ENCODE data around the gene PRUNE2.

PRUNE2 gene

DNA sequence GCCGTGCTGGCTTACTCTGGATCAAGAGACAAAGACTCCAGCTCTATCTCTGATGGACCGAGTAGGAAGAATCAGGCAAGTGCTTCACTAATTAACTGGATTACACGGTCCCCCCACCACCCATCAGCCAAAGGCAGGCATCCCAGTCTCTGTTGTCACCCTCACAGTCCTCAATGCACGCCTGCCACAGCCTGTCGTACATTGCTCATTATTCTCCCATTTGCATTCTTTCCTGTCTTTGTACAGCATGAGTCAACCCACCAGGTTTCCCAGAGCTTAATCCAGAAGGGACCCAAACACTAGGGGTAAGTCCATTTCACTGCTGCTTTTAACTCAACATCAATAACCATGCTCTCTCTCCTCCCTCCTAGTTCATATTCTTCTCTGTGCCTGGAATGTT, 97.3 kb downstream of the PRUNE2 start:
- Histone ChIP-seq H4K91ac (ENCODE audit: low read length) (no peak overlapping the region), H2AK5ac (ENCODE audit: low read length, severe bottlenecking) (no peak overlapping the region), H3K18ac (ENCODE audit: low read depth in 1 of 2, low read length in 2 of 2) (no peak overlapping the region), H3K14ac (ENCODE audit: low read length in 2 of 2) (no peak overlapping the region), H2BK5ac (ENCODE audit: low read depth, low read length, poor library complexity, severe bottlenecking) (no peak overlapping the region), H2AFZ (ENCODE audit: low read depth, low read length) (no peak overlapping the region), H3K4ac (ENCODE audit: low read depth in 1 of 2, low read length in 2 of 2) (no peak overlapping the region), H3K4me2 (ENCODE audit: low read length, poor library complexity, severe bottlenecking) (no peak overlapping the region), H2BK15ac (ENCODE audit: low read depth, poor library complexity, severe bottlenecking) (no peak overlapping the region), H3K9ac (ENCODE audit: low read length) (no peak overlapping the region), H2BK120ac (ENCODE audit: low read depth, low read length) (no peak overlapping the region), H3K36me3 (ENCODE audit: control insufficient read depth in 1 of 2, insufficient read depth in 2 of 2, low read depth in 1 of 2, low read length in 2 of 2) (peaks cover 0 to 17% of the 10 kb centered on the region in 2 experiments), H3K79me1 (replicated peaks; ENCODE audit: low read length, poor library complexity, severe bottlenecking) (no peaks in the 10 kb centered on the region), H3K27me3 (ENCODE audit: control insufficient read depth in 1 of 2, insufficient read depth in 1 of 2, low read length in 2 of 2) (no peaks in the 10 kb centered on the region), H3K9me3 (ENCODE audit: control insufficient read depth, low read length) (no peaks in the 10 kb centered on the region), H2BK12ac (ENCODE audit: low read length in 2 of 2) (no peak overlapping the region), H4K8ac (ENCODE audit: low read length) (no peak overlapping the region), H3K23ac (ENCODE audit: low read length in 2 of 2) (peak overlapping the region in 1 of 2 experiments; percentile 23), H3K4me3 (ENCODE audit: insufficient read depth in 1 of 2, low read depth in 1 of 2, low read length in 2 of 2) (no peak overlapping the region), H3K4me1 (ENCODE audit: control insufficient read depth, insufficient read depth, low read depth, low read length) (no peaks in the 10 kb centered on the region), H3K27ac (ENCODE audit: low read length, poor library complexity, severe bottlenecking) (no peak overlapping the region)
- 78% methylated on average over 5 of the region's 5 CpGs for WGBS
- no peak for DNase-seq

DNA sequence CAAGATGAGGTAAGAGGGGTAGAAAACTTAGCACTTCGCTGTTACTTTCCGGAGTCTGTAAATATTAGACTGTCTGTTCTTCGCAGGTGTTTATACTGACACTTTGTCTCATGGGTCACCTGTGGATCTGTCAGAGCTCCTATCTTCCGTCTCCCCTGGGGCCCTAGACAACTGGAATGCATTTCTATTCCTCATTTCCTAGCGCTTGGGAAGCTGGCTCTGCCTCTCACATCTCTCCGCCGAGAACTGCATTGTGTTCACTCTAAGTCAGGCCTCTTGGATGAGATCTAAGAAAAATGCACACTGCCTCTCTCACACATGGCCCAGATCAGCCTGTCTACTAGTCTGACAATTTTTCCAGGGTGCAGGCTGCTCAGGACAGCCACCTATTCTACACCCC, 102.2 kb downstream of the PRUNE2 start:
- Histone ChIP-seq H4K8ac (ENCODE audit: low read length) (no peak overlapping the region), H3K79me1 (replicated peaks; ENCODE audit: low read length, poor library complexity, severe bottlenecking) (no peaks in the 10 kb centered on the region), H3K4me2 (ENCODE audit: low read length, poor library complexity, severe bottlenecking) (no peak overlapping the region), H2AFZ (ENCODE audit: low read depth, low read length) (no peak overlapping the region), H3K4me1 (ENCODE audit: control insufficient read depth, insufficient read depth, low read depth, low read length) (no peaks in the 10 kb centered on the region), H2BK15ac (ENCODE audit: low read depth, poor library complexity, severe bottlenecking) (no peak overlapping the region), H3K4me3 (ENCODE audit: insufficient read depth in 1 of 2, low read depth in 1 of 2, low read length in 2 of 2) (no peak overlapping the region), H3K36me3 (ENCODE audit: control insufficient read depth in 1 of 2, insufficient read depth in 2 of 2, low read depth in 1 of 2, low read length in 2 of 2) (peaks cover 0 to 14% of the 10 kb centered on the region in 2 experiments), H3K27ac (ENCODE audit: low read length, poor library complexity, severe bottlenecking) (no peak overlapping the region), H3K9me3 (ENCODE audit: control insufficient read depth, low read length) (no peaks in the 10 kb centered on the region), H3K18ac (ENCODE audit: low read depth in 1 of 2, low read length in 2 of 2) (no peak overlapping the region), H3K4ac (ENCODE audit: low read depth in 1 of 2, low read length in 2 of 2) (no peak overlapping the region), H2BK120ac (ENCODE audit: low read depth, low read length) (no peak overlapping the region), H2BK5ac (ENCODE audit: low read depth, low read length, poor library complexity, severe bottlenecking) (no peak overlapping the region), H2BK12ac (ENCODE audit: low read length in 2 of 2) (no peak overlapping the region), H2AK5ac (ENCODE audit: low read length, severe bottlenecking) (no peak overlapping the region), H3K27me3 (ENCODE audit: control insufficient read depth in 1 of 2, insufficient read depth in 1 of 2, low read length in 2 of 2) (no peaks in the 10 kb centered on the region), H3K9ac (ENCODE audit: low read length) (no peak overlapping the region), H4K91ac (ENCODE audit: low read length) (no peak overlapping the region), H3K14ac (ENCODE audit: low read length in 2 of 2) (no peak overlapping the region), H3K23ac (ENCODE audit: low read length in 2 of 2) (no peak overlapping the region)
- WGBS, result 87% methylated on average over 7 of the region's 7 CpGs
- no peak for DNase-seq

DNA sequence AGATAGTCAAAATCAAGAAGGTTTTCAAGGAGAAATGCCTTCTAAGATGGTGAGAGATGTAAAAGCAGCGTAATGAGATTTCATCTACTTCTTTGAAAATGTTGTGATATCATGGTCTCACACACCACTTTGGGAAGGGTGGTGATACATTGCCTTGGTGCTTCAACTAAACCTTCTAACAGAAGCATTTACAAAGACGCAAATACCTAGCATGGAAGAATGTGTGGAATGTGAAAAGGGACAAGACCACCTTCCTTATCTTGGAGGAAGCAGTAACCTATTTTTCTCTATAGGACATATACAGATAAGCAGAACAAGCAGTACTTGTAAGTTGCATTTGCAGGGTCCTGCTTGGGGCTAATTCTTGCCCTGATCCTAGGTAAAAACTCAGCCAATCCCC, 102.8 kb downstream of the PRUNE2 start:
- no peak overlapping the region for H3K14ac ChIP-seq (ENCODE audit: low read length in 2 of 2)
- H3K36me3 ChIP-seq (ENCODE audit: control insufficient read depth in 1 of 2, insufficient read depth in 2 of 2, low read depth in 1 of 2, low read length in 2 of 2), result peaks cover 0 to 14% of the 10 kb centered on the region in 2 experiments
- H3K4me1 ChIP-seq (ENCODE audit: control insufficient read depth, insufficient read depth, low read depth, low read length), result no peaks in the 10 kb centered on the region
- H2AFZ ChIP-seq (ENCODE audit: low read depth, low read length), result no peak overlapping the region
- no peak for DNase-seq
- H3K27me3 ChIP-seq (ENCODE audit: control insufficient read depth in 1 of 2, insufficient read depth in 1 of 2, low read length in 2 of 2), result no peaks in the 10 kb centered on the region
- no peak overlapping the region for H3K9ac ChIP-seq (ENCODE audit: low read length)
- no peaks in the 10 kb centered on the region for H3K79me1 ChIP-seq (replicated peaks; ENCODE audit: low read length, poor library complexity, severe bottlenecking)
- H3K4me2 ChIP-seq (ENCODE audit: low read length, poor library complexity, severe bottlenecking), result no peak overlapping the region
- H3K23ac ChIP-seq (ENCODE audit: low read length in 2 of 2), result no peak overlapping the region
- H3K27ac ChIP-seq (ENCODE audit: low read length, poor library complexity, severe bottlenecking), result no peak overlapping the region
- no peak overlapping the region for H2BK15ac ChIP-seq (ENCODE audit: low read depth, poor library complexity, severe bottlenecking)
- H3K4me3 ChIP-seq (ENCODE audit: insufficient read depth in 1 of 2, low read depth in 1 of 2, low read length in 2 of 2), result no peak overlapping the region
- H3K9me3 ChIP-seq (ENCODE audit: control insufficient read depth, low read length), result no peaks in the 10 kb centered on the region
- no peak overlapping the region for H2BK5ac ChIP-seq (ENCODE audit: low read depth, low read length, poor library complexity, severe bottlenecking)
- H2AK5ac ChIP-seq (ENCODE audit: low read length, severe bottlenecking), result no peak overlapping the region
- no peak overlapping the region for H2BK120ac ChIP-seq (ENCODE audit: low read depth, low read length)
- H2BK12ac ChIP-seq (ENCODE audit: low read length in 2 of 2), result no peak overlapping the region
- WGBS, result 33% methylated on average over 1 of the region's 2 CpGs
- H3K18ac ChIP-seq (ENCODE audit: low read depth in 1 of 2, low read length in 2 of 2), result no peak overlapping the region
- no peak overlapping the region for H3K4ac ChIP-seq (ENCODE audit: low read depth in 1 of 2, low read length in 2 of 2)
- H4K91ac ChIP-seq (ENCODE audit: low read length), result no peak overlapping the region
- H4K8ac ChIP-seq (ENCODE audit: low read length), result no peak overlapping the region

GRCh38 chr9:76800901-76801300, 105.0 kb downstream of the PRUNE2 start:
- H3K23ac ChIP-seq (ENCODE audit: low read length in 2 of 2), result no peak overlapping the region
- no peak overlapping the region for H4K8ac ChIP-seq (ENCODE audit: low read length)
- H3K36me3 ChIP-seq (ENCODE audit: control insufficient read depth in 1 of 2, insufficient read depth in 2 of 2, low read depth in 1 of 2, low read length in 2 of 2), result peaks cover 0 to 14% of the 10 kb centered on the region in 2 experiments
- no peaks in the 10 kb centered on the region for H3K9me3 ChIP-seq (ENCODE audit: control insufficient read depth, low read length)
- H3K18ac ChIP-seq (ENCODE audit: low read depth in 1 of 2, low read length in 2 of 2), result no peak overlapping the region
- H3K27ac ChIP-seq (ENCODE audit: low read length, poor library complexity, severe bottlenecking), result no peak overlapping the region
- H3K14ac ChIP-seq (ENCODE audit: low read length in 2 of 2), result no peak overlapping the region
- H3K9ac ChIP-seq (ENCODE audit: low read length), result no peak overlapping the region
- H2BK5ac ChIP-seq (ENCODE audit: low read depth, low read length, poor library complexity, severe bottlenecking), result no peak overlapping the region
- no peak overlapping the region for H2AK5ac ChIP-seq (ENCODE audit: low read length, severe bottlenecking)
- H3K4ac ChIP-seq (ENCODE audit: low read depth in 1 of 2, low read length in 2 of 2), result no peak overlapping the region
- H2BK120ac ChIP-seq (ENCODE audit: low read depth, low read length), result no peak overlapping the region
- no peaks in the 10 kb centered on the region for H3K27me3 ChIP-seq (ENCODE audit: control insufficient read depth in 1 of 2, insufficient read depth in 1 of 2, low read length in 2 of 2)
- no peak overlapping the region for H2BK15ac ChIP-seq (ENCODE audit: low read depth, poor library complexity, severe bottlenecking)
- no peak overlapping the region for H2AFZ ChIP-seq (ENCODE audit: low read depth, low read length)
- H3K4me3 ChIP-seq (ENCODE audit: insufficient read depth in 1 of 2, low read depth in 1 of 2, low read length in 2 of 2), result no peak overlapping the region
- no peaks in the 10 kb centered on the region for H3K79me1 ChIP-seq (replicated peaks; ENCODE audit: low read length, poor library complexity, severe bottlenecking)
- H3K4me1 ChIP-seq (ENCODE audit: control insufficient read depth, insufficient read depth, low read depth, low read length), result no peaks in the 10 kb centered on the region
- H4K91ac ChIP-seq (ENCODE audit: low read length), result no peak overlapping the region
- WGBS, result no CpG with 5 or more reads among the region's 1 CpG
- H3K4me2 ChIP-seq (ENCODE audit: low read length, poor library complexity, severe bottlenecking), result no peak overlapping the region
- no peak overlapping the region for H2BK12ac ChIP-seq (ENCODE audit: low read length in 2 of 2)
- no peak for DNase-seq
